ENCODE results near the gene ALK.

GRCh38 chr2:29405266-29405665, 516.1 kb downstream of the ALK start:
- TF ChIP-seq POLR2AphosphoS5 (IDR thresholded peaks at IDR 0.05; ENCODE audit: low read depth, low read length) (no peak), EP300 (IDR thresholded peaks at IDR 0.05; ENCODE audit: borderline replicate concordance in 1 of 2, low read depth in 1 of 2, low read length in 1 of 2) (no peak), GATA2 (CRISPR knock-in tag; IDR thresholded peaks at IDR 0.05) (no peak), CTCF (IDR thresholded peaks at IDR 0.05) (no peak), TEAD4 (IDR thresholded peaks at IDR 0.05; ENCODE audit: borderline replicate concordance, insufficient read depth) (no peak), RAD21 (IDR thresholded peaks at IDR 0.05; ENCODE audit: low read length) (no peak), NRF1 (IDR thresholded peaks at IDR 0.05; ENCODE audit: low read depth, low read length) (no peak), SIN3A (IDR thresholded peaks at IDR 0.05; ENCODE audit: borderline replicate concordance, low read depth, low read length) (no peak), USF1 (IDR thresholded peaks at IDR 0.05; ENCODE audit: borderline replicate concordance, low read depth) (no peak), JUND (IDR thresholded peaks at IDR 0.05) (no peak), PBX3 (IDR thresholded peaks at IDR 0.05) (no peak), YY1 (IDR thresholded peaks at IDR 0.05; ENCODE audit: low read depth) (no peak)
